Kidney (tissue), 14 donors: Measurements from ENCODE around the gene CCDC88C. TPM values are rescaled to one million over a fixed set of nuclear protein-coding genes. Genes with fewer than 3 reads are reported as not detected.

Experiments
- DNase-seq, 5 donors: peaks; one replicate each; pipeline ENCODE4 v3.0.0-alpha.2; 2013 to 2020
- FAIRE-seq: peaks from 2 replicates; lab custom pipeline; 2012; peaks lifted over from hg19 to GRCh38; lab: Jason Lieb, UNC
- H3K27ac ChIP-seq, 2 donors: one replicate each; pipeline ENCODE4 v1.7.0; 2013; ENCODE audit warnings: low read depth in 2 of 2, low read length in 2 of 2, inconsistent platforms in 1 of 2
- H3K27me3 ChIP-seq: one replicate; pipeline ENCODE4 v1.7.1; 2013; ENCODE audit warnings: low read length, inconsistent platforms; ENCODE audit not compliant: control insufficient read depth, insufficient read depth
- H3K36me3 ChIP-seq, 3 donors: one replicate each; pipeline versions ENCODE4 v1.7.0 to v1.7.1; 2013; ENCODE audit warnings: low read length in 3 of 3, control low read depth in 1 of 3, inconsistent platforms in 1 of 3; ENCODE audit not compliant: insufficient read depth in 3 of 3, control insufficient read depth in 2 of 3
- H3K4me1 ChIP-seq, 3 donors: one replicate each; pipeline versions ENCODE4 v1.7.0 to v1.7.1; 2013; ENCODE audit warnings: low read length in 3 of 3, inconsistent platforms in 1 of 3, low read depth in 1 of 3; ENCODE audit not compliant: control insufficient read depth in 2 of 3, insufficient read depth in 2 of 3
- H3K4me3 ChIP-seq, 3 donors: one replicate each; pipeline versions ENCODE4 v1.7.0 to v1.8.1; 2013; ENCODE audit warnings: low read length in 3 of 3, control low read depth in 1 of 3, inconsistent platforms in 1 of 3
- H3K9ac ChIP-seq, 3 donors: one replicate each; pipeline versions ENCODE4 v1.7.0 to v1.7.1; 2013; ENCODE audit warnings: low read length in 3 of 3, control low read depth in 1 of 3, inconsistent platforms in 1 of 3
- H3K9me3 ChIP-seq, 3 donors: one replicate each; pipeline versions ENCODE4 v1.7.0 to v1.7.1; 2013; ENCODE audit warnings: low read length in 3 of 3, control low read depth in 1 of 3, inconsistent platforms in 1 of 3; ENCODE audit not compliant: control insufficient read depth in 2 of 3, insufficient read depth in 1 of 3
- CTCF ChIP-seq: IDR thresholded peaks from 3 replicates; pipeline ENCODE4 v1.5.1; 2012; ENCODE audit warnings: mild to moderate bottlenecking, moderate library complexity, borderline replicate concordance; ENCODE audit not compliant: insufficient read depth; ENCODE audit errors: extremely low read depth
- intact Hi-C: fragments of 100-400 bp; cut with DNase I; formaldehyde crosslinking; loops from one replicate; pipeline ENCODE4 v1.11.1; 2022
- polyA plus RNA-seq: library from polyadenylated mRNA; stranded (reverse); fragments of 350-450 nt; fragmentation: Illumina TruSeq; extraction: RNeasy Lipid Tissue Mini Kit (QIAGEN cat#74804); gene quantifications from one replicate; pipeline ENCODE4 v1.2.3, GENCODE V29; 2014; ENCODE audit warnings: low read depth, low replicate concordance; ENCODE audit not compliant: insufficient read depth
- total RNA-seq: library from RNA; stranded (reverse); fragmentation: NEBNext Ultra II Directional; extraction: Animal tissue kit (Norgen Biotek cat#: 25700); gene quantifications from one replicate; pipeline ENCODE4 v1.2.1, GENCODE V29; 2021
- donor health status: control.
- donor health status: control.
- donor health status: control.
- donor health status: control.
- donor health status: control.
- donor health status: DM: yes; HTN: yes; CAD: no.
- donor health status: Normal renal cell carcinoma (clear cell type).

The CCDC88C gene
- total and polyA plus RNA-seq, 2 donors from 2014 or later, result 6.6 to 32.8 TPM

GRCh38 chr14:91379579-91379932, 38.1 kb downstream of the CCDC88C start:
- FAIRE-seq (no peak), DNase-seq (no peak)
- H3K9ac ChIP-seq, result no peak overlapping the region
- TF ChIP-seq CTCF, result no peak
- H3K27me3 ChIP-seq, result no peaks in the 10 kb centered on the region
- peaks cover 0 to 10% (median 0%) of the 10 kb centered on the region in 3 donors for H3K4me1 ChIP-seq
- no peak overlapping the region for H3K27ac ChIP-seq
- no peaks in the 10 kb centered on the region for H3K36me3 ChIP-seq
- intact Hi-C loops, result no loop called here
- H3K9me3 ChIP-seq, result no peaks in the 10 kb centered on the region
- H3K4me3 ChIP-seq, result no peak overlapping the region

GRCh38 chr14:91378930-91379578, 38.6 kb downstream of the CCDC88C start:
- Histone ChIP-seq H3K4me1 (peaks cover 0 to 15% (median 2%) of the 10 kb centered on the region in 3 donors), H3K9ac (no peak overlapping the region), H3K4me3 (no peak overlapping the region), H3K27ac (no peak overlapping the region), H3K9me3 (no peaks in the 10 kb centered on the region), H3K36me3 (no peaks in the 10 kb centered on the region), H3K27me3 (no peaks in the 10 kb centered on the region)
- DNase-seq, result no peak
- intact Hi-C loops, result no loop called here
- no peak for TF ChIP-seq CTCF
- no peak for FAIRE-seq

GRCh38 chr14:91377700-91378652, 39.6 kb downstream of the CCDC88C start:
- no peak overlapping the region for H3K4me3 ChIP-seq
- H3K9ac ChIP-seq, result no peak overlapping the region
- FAIRE-seq (no peak), DNase-seq (no peak)
- peaks cover 0 to 24% (median 12%) of the 10 kb centered on the region in 3 donors for H3K4me1 ChIP-seq
- no peak overlapping the region for H3K27ac ChIP-seq
- H3K27me3 ChIP-seq, result no peaks in the 10 kb centered on the region
- no peaks in the 10 kb centered on the region for H3K36me3 ChIP-seq
- no peaks in the 10 kb centered on the region for H3K9me3 ChIP-seq
- intact Hi-C loops, result no loop called here
- no peak for TF ChIP-seq CTCF
